ENCODE data around the gene NRAP.

The NRAP gene

DNA sequence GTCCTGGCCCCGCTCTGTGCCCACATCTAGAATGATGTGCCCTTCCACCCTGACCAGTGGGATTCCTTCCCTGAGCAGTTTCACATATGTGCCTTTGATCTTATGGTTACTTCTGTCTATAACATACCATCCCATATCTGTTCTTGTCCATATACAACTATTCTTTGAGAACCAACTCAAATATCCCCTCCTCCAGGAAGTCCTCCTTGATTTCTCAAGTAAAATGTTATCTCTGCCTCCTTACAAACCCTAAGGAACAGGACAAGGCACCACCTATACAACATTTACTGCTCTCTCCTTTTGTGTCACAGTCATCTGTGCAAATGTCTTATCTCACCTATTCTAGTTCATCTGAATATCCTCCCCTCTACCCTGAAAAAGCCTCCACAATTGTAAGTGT, 82.7 kb downstream of the NRAP start:
- no peak for DNase-seq (ENCODE audit: insufficient read length, low spot score)
- TF ChIP-seq POLR2A (IDR thresholded peaks at IDR 0.05; ENCODE audit: low read depth, low read length), result no peak
- no peak for TF ChIP-seq POLR2AphosphoS5 (IDR thresholded peaks at IDR 0.05; ENCODE audit: low read depth, low read length)
- TF ChIP-seq SPI1 (IDR thresholded peaks at IDR 0.05; ENCODE audit: low read depth, low read length), result no peak
- no peak for TF ChIP-seq PAX5 (IDR thresholded peaks at IDR 0.05; ENCODE audit: insufficient read depth, low read length, severe bottlenecking)
- no peak for TF ChIP-seq POU2F2 (IDR thresholded peaks at IDR 0.05; ENCODE audit: low read depth, low read length)
- no peak for FAIRE-seq

DNA sequence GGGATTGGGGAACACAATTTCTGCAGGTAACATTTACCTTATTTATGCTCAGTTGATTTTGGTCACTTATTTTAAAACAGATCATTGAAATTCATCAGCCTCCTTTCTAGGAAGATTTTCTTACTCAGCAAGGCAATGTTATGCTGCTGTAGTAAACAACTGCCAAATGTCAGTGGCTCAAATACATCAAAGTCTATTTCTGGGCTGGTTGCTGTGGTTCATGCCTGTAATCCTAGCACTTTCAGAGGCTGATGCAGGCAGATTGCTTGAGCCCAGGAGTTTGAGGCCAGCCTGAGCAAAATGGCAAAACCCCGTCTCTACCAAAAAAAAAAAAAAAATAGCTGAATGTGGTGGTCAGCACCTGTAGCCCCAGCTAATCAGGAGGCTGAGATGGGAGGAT, 85.1 kb downstream of the NRAP start:
- FAIRE-seq (no peak), DNase-seq (ENCODE audit: insufficient read length, low spot score) (no peak)
- TF ChIP-seq PAX5 (IDR thresholded peaks at IDR 0.05; ENCODE audit: insufficient read depth, low read length, severe bottlenecking) (no peak), POU2F2 (IDR thresholded peaks at IDR 0.05; ENCODE audit: low read depth, low read length) (no peak), SPI1 (IDR thresholded peaks at IDR 0.05; ENCODE audit: low read depth, low read length) (no peak), TAF1 (IDR thresholded peaks at IDR 0.05; ENCODE audit: low read depth, low read length) (no peak), POLR2AphosphoS5 (IDR thresholded peaks at IDR 0.05; ENCODE audit: low read depth, low read length) (no peak), POLR2A (IDR thresholded peaks at IDR 0.05; ENCODE audit: low read depth, low read length) (no peak)

DNA sequence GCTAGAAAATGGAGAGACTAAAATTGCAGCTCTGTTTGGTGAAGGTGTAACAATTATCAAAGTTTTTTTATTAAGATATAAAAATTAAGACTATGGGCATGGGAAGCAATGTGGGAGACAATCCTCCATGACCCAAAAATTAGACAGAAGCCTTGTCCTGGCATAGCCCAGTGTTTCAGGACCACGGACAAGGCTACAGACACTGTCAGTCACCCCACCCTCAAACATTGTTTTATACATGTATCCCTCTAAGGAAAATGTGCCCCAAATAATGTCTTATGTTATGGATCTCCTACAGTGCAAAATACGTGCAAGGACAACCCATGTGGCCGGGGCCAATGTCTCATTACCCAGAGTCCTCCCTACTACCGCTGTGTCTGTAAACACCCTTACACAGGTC, 87.0 kb downstream of the NRAP start:
- no peak for DNase-seq (ENCODE audit: insufficient read length, low spot score)
- FAIRE-seq, result no peak
- TF ChIP-seq TAF1 (IDR thresholded peaks at IDR 0.05; ENCODE audit: low read depth, low read length) (no peak), PAX5 (IDR thresholded peaks at IDR 0.05; ENCODE audit: insufficient read depth, low read length, severe bottlenecking) (no peak), POLR2A (IDR thresholded peaks at IDR 0.05; ENCODE audit: low read depth, low read length) (no peak), SPI1 (IDR thresholded peaks at IDR 0.05; ENCODE audit: low read depth, low read length) (no peak), POU2F2 (IDR thresholded peaks at IDR 0.05; ENCODE audit: low read depth, low read length) (no peak), POLR2AphosphoS5 (IDR thresholded peaks at IDR 0.05; ENCODE audit: low read depth, low read length) (no peak)

DNA sequence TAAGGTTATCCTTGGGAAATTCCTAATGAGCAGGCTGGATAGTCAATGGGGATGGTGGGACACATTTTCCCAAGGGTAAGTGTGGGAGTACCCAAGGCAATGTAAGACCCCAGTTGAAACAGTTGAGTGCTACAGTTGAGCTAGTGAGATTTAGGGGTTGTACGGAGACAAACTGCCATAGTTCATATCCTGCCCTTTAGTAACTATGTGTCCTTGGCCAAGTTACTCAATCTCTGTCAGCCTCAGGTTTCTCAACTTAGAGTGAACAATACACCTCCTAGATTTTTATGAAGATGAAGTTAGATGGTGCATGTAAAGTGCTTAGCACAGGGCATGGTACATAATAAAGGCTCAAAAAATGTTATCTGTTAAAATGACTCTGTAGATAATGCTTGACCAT, 90.5 kb downstream of the NRAP start:
- TF ChIP-seq POU2F2 (IDR thresholded peaks at IDR 0.05; ENCODE audit: low read depth, low read length) (no peak), SPI1 (IDR thresholded peaks at IDR 0.05; ENCODE audit: low read depth, low read length) (no peak), POLR2AphosphoS5 (IDR thresholded peaks at IDR 0.05; ENCODE audit: low read depth, low read length) (no peak), POLR2A (IDR thresholded peaks at IDR 0.05; ENCODE audit: low read depth, low read length) (no peak), PAX5 (IDR thresholded peaks at IDR 0.05; ENCODE audit: insufficient read depth, low read length, severe bottlenecking) (no peak), TAF1 (IDR thresholded peaks at IDR 0.05; ENCODE audit: low read depth, low read length) (no peak)
- no peak for DNase-seq (ENCODE audit: insufficient read length, low spot score)
- no peak for FAIRE-seq

DNA sequence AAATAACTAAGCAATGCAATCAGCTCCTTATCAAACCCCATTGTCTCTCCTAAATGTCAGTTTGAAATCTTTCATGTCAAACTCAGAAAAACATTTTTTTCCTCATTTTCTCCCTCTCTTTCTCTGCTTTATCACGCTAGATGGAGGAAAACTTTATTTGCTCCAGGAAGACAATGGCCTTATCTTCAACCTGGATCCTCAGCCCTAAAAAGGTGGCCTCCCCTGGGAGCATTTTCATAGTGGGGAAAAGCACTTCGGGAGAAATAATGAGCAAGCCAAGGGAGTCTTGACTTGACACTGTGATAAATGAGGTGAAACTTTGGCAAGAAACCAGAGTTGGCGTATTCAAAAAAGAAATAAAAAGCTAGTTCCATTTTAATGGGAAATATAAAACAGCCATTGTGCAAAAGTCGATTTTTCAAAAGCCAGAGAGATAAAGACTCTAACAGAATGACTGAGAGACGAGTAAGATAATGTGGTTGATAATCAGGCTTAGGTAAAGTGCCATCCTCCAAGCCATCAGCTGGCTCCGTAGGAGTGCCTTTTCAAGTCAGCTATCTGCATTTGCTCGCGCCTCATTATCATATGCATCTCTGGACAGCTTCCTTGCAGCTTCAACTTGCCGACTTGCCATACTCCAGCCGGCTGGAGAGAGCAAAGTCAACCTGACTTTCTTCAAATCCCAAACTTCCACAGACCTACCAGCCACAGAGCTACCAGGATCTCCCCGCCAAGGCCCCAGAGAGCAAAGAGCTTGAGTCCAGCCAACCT, 91.1 kb downstream of the NRAP start:
- DNase-seq (ENCODE audit: insufficient read length, low spot score) (no peak), FAIRE-seq (no peak)
- TF ChIP-seq TAF1 (IDR thresholded peaks at IDR 0.05; ENCODE audit: low read depth, low read length), result no peak
- no peak for TF ChIP-seq PAX5 (IDR thresholded peaks at IDR 0.05; ENCODE audit: insufficient read depth, low read length, severe bottlenecking)
- no peak for TF ChIP-seq POLR2AphosphoS5 (IDR thresholded peaks at IDR 0.05; ENCODE audit: low read depth, low read length)
- no peak for TF ChIP-seq POU2F2 (IDR thresholded peaks at IDR 0.05; ENCODE audit: low read depth, low read length)
- no peak for TF ChIP-seq POLR2A (IDR thresholded peaks at IDR 0.05; ENCODE audit: low read depth, low read length)
- no peak for TF ChIP-seq SPI1 (IDR thresholded peaks at IDR 0.05; ENCODE audit: low read depth, low read length)

DNA sequence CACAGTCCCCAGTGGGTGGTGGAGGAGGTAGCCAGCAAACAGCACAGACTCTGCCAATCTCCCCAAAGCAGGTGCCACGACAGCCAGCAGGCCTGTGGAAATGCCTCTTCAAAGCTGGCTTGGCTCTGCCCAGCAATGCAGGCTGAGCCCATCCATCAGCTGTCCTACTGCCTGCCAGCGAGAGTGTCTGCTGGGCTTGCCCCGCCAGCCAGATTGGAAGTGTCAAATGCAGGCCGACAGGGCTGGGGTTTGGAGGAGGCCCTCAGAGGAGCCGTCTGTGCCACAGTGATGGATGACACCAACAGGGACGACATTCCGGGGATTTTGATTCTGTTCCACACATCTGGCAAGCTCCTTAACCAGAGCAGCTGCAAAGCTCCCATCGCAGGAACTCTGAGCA, 94.3 kb downstream of the NRAP start:
- no peak for FAIRE-seq
- TF ChIP-seq POU2F2 (IDR thresholded peaks at IDR 0.05; ENCODE audit: low read depth, low read length) (no peak), TAF1 (IDR thresholded peaks at IDR 0.05; ENCODE audit: low read depth, low read length) (no peak), SPI1 (IDR thresholded peaks at IDR 0.05; ENCODE audit: low read depth, low read length) (no peak), POLR2AphosphoS5 (IDR thresholded peaks at IDR 0.05; ENCODE audit: low read depth, low read length) (no peak), POLR2A (IDR thresholded peaks at IDR 0.05; ENCODE audit: low read depth, low read length) (no peak), PAX5 (IDR thresholded peaks at IDR 0.05; ENCODE audit: insufficient read depth, low read length, severe bottlenecking) (no peak)

DNA sequence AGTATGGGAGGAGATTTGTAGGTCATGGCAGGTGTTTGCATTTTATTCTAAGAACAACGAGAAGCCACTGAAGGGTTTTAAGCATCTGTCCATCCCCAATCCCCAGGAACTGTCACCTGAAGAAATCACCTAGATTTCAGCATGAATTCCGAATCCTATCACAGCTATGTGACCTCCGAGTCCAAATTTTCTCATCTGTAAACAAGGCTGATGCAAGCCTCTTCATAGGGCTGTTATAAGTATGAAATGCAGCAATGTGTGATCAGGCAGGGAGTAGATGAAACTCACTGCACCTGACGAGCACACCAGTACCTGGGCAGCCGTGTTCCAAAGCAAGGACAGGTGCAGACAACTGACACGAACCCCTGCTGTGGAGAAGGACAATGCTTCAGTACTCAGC, 97.0 kb downstream of the NRAP start:
- TF ChIP-seq PAX5 (IDR thresholded peaks at IDR 0.05; ENCODE audit: insufficient read depth, low read length, severe bottlenecking), result no peak
- TF ChIP-seq POLR2A (IDR thresholded peaks at IDR 0.05; ENCODE audit: low read depth, low read length), result no peak
- TF ChIP-seq POLR2AphosphoS5 (IDR thresholded peaks at IDR 0.05; ENCODE audit: low read depth, low read length), result no peak
- no peak for TF ChIP-seq SPI1 (IDR thresholded peaks at IDR 0.05; ENCODE audit: low read depth, low read length)
- TF ChIP-seq TAF1 (IDR thresholded peaks at IDR 0.05; ENCODE audit: low read depth, low read length), result no peak
- no peak for TF ChIP-seq POU2F2 (IDR thresholded peaks at IDR 0.05; ENCODE audit: low read depth, low read length)
- DNase-seq (ENCODE audit: insufficient read length, low spot score) (no peak), FAIRE-seq (no peak)

More for the DNA sequence above, 94.3 kb downstream of the NRAP start:
- DNase-seq (ENCODE audit: insufficient read length, low spot score), result no peak

DNA sequence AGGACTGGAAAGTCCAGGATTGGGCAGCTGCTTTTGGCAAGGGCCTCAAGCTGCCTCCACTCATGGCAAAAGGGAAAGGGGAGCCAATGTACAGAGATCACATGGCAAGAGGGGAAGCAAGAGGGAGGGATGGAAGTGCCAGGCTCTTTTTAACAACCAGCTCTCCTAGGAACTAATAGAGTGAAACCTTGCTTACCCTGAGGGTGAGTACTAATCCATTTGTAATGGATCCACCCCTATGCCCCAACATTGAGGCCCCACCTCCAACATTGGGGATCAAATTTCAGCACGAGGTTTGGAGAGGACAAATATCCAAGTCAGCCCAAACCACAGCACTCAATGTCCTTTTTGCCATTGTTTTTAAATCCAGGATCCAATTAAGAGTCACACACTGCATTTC, 98.5 kb downstream of the NRAP start:
- FAIRE-seq, result no peak

DNA sequence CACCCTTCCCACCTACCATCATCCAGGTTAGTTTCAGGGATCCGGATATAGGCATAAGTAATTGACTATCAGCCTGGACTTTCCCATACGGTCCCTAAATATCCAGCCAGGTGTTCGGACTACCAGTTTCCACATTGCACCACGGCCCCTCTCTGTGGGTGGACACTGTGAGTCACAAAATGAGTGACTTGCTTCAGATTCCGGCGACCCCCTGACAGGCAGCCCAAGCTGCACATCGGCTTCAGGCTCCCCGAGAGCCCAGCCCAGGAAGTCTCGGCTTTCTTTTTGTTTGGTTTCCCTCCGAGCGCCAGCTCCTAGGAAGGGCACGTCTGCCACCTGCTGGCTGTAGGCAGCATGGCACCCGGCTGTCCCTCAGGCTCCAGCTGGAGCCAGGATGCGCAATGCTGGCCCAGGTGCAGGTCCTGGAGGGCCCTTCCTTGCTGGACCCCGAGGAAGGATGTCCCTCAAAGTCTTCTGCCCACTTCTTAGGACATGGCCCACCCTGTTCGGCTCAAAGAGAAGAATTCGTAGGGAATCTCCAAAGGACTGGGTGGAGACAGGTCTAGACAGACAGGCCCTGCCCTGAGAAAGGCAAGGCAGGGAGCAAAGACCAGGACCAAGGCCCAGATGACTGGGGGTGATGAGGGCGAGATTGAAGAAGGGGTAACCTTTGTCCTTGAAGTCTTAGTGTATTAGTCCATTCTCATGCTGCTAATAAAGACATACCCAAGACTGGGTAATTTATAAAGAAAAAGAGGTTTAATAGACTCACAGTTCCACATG, 100.3 kb downstream of the NRAP start:
- FAIRE-seq, result peak; percentile 78

More for the DNA sequence above, 98.5 kb downstream of the NRAP start:
- TF ChIP-seq POLR2A (IDR thresholded peaks at IDR 0.05; ENCODE audit: low read depth, low read length) (no peak), PAX5 (IDR thresholded peaks at IDR 0.05; ENCODE audit: insufficient read depth, low read length, severe bottlenecking) (no peak), POLR2AphosphoS5 (IDR thresholded peaks at IDR 0.05; ENCODE audit: low read depth, low read length) (no peak), TAF1 (IDR thresholded peaks at IDR 0.05; ENCODE audit: low read depth, low read length) (no peak), POU2F2 (IDR thresholded peaks at IDR 0.05; ENCODE audit: low read depth, low read length) (no peak), SPI1 (IDR thresholded peaks at IDR 0.05; ENCODE audit: low read depth, low read length) (no peak)
- DNase-seq (ENCODE audit: insufficient read length, low spot score), result no peak

More for the DNA sequence above, 100.3 kb downstream of the NRAP start:
- TF ChIP-seq POU2F2 (IDR thresholded peaks at IDR 0.05; ENCODE audit: low read depth, low read length), result no peak
- TF ChIP-seq POLR2AphosphoS5 (IDR thresholded peaks at IDR 0.05; ENCODE audit: low read depth, low read length), result no peak
- no peak for TF ChIP-seq PAX5 (IDR thresholded peaks at IDR 0.05; ENCODE audit: insufficient read depth, low read length, severe bottlenecking)
- TF ChIP-seq SPI1 (IDR thresholded peaks at IDR 0.05; ENCODE audit: low read depth, low read length), result no peak
- TF ChIP-seq TAF1 (IDR thresholded peaks at IDR 0.05; ENCODE audit: low read depth, low read length), result no peak
- TF ChIP-seq POLR2A (IDR thresholded peaks at IDR 0.05; ENCODE audit: low read depth, low read length), result no peak
- peak; percentile 79 for DNase-seq (ENCODE audit: insufficient read length, low spot score)
